Liver (tissue), 9 donors: Measurements from ENCODE around the gene ERC2. TPM values are rescaled to one million over a fixed set of nuclear protein-coding genes. Genes with fewer than 3 reads are reported as not detected.
A peak's percentile ranks its signal among the peaks of the same experiment; 100 is the strongest.

Experiments used
- DNase-seq: peaks from one replicate; pipeline ENCODE4 v3.0.0-alpha.2; 2017; ENCODE audit warnings: low spot score
- H3K27ac ChIP-seq, 2 donors: one replicate each; pipeline ENCODE4 v1.7.0; 2013; ENCODE audit warnings: inconsistent platforms in 2 of 2, low read length in 2 of 2, control low read depth in 1 of 2, low read depth in 1 of 2, mild to moderate bottlenecking in 1 of 2
- H3K27me3 ChIP-seq, 4 donors: one replicate each; pipeline versions ENCODE4 v1.6.1 to v1.7.0; 2013; ENCODE audit warnings: low read length in 3 of 4, inconsistent platforms in 1 of 4, mild to moderate bottlenecking in 1 of 4, moderate library complexity in 1 of 4; ENCODE audit not compliant: control insufficient read depth in 4 of 4, insufficient read depth in 4 of 4
- H3K36me3 ChIP-seq, 4 donors: one replicate each; pipeline versions ENCODE4 v1.6.1 to v1.7.0; 2013; ENCODE audit warnings: low read length in 3 of 4, mild to moderate bottlenecking in 3 of 4, low read depth in 1 of 4, moderate library complexity in 1 of 4; ENCODE audit not compliant: control insufficient read depth in 4 of 4, insufficient read depth in 3 of 4
- H3K4me1 ChIP-seq, 4 donors: one replicate each; pipeline versions ENCODE4 v1.6.1 to v1.7.0; 2013; ENCODE audit warnings: low read length in 3 of 4, mild to moderate bottlenecking in 3 of 4, moderate library complexity in 1 of 4; ENCODE audit not compliant: control insufficient read depth in 4 of 4, insufficient read depth in 4 of 4
- H3K4me3 ChIP-seq, 3 donors: one replicate each; pipeline versions ENCODE4 v1.6.1 to v1.7.0; 2013; ENCODE audit warnings: low read length in 3 of 3, control low read depth in 1 of 3, low read depth in 1 of 3, mild to moderate bottlenecking in 1 of 3
- H3K9ac ChIP-seq, 2 donors: one replicate each; pipeline ENCODE4 v1.7.0; 2013; ENCODE audit warnings: low read length in 2 of 2, mild to moderate bottlenecking in 2 of 2, moderate library complexity in 2 of 2, control low read depth in 1 of 2, low read depth in 1 of 2
- H3K9me3 ChIP-seq, 4 donors: one replicate each; pipeline versions ENCODE4 v1.6.1 to v1.7.0; 2013; ENCODE audit warnings: low read length in 3 of 4; ENCODE audit not compliant: control insufficient read depth in 4 of 4
- EGR1 ChIP-seq, 2 donors: IDR thresholded peaks; 2 replicates each; pipeline ENCODE4 v1.6.1; 2016 to 2018; ENCODE audit warnings: antibody characterized with exemption in 2 of 2, low read depth in 2 of 2
- FOXA1 ChIP-seq: IDR thresholded peaks from 2 replicates; pipeline ENCODE4 v1.6.1; 2016; ENCODE audit warnings: antibody characterized with exemption
- FOXA2 ChIP-seq: IDR thresholded peaks from 2 replicates; pipeline ENCODE4 v1.6.1; 2016; ENCODE audit warnings: antibody characterized with exemption
- GABPA ChIP-seq, 2 donors: IDR thresholded peaks in 1 of 2; conservative IDR thresholded peaks in 1 of 2; 2 replicates each; pipeline ENCODE4 v1.6.1; 2016; ENCODE audit warnings: antibody characterized with exemption in 2 of 2, mild to moderate bottlenecking in 1 of 2, moderate library complexity in 1 of 2
- HNF4A ChIP-seq, 2 donors: conservative IDR thresholded peaks; 2 replicates each; pipeline ENCODE4 v1.6.1; 2016; ENCODE audit warnings: antibody characterized with exemption in 2 of 2, mild to moderate bottlenecking in 2 of 2
- HNF4G ChIP-seq: IDR thresholded peaks from 2 replicates; pipeline ENCODE4 v1.6.1; 2016; ENCODE audit warnings: antibody characterized with exemption
- JUND ChIP-seq, 2 donors: IDR thresholded peaks; 2 replicates each; pipeline ENCODE4 v1.6.1; 2016; ENCODE audit warnings: antibody characterized with exemption in 2 of 2
- NR2F2 ChIP-seq: IDR thresholded peaks from 2 replicates; pipeline ENCODE4 v1.6.1; 2016; ENCODE audit warnings: antibody characterized with exemption
- RAD21 ChIP-seq, 2 donors: IDR thresholded peaks; 2 replicates each; pipeline ENCODE4 v1.6.1; 2016; ENCODE audit warnings: antibody characterized with exemption in 2 of 2, mild to moderate bottlenecking in 2 of 2
- RXRA ChIP-seq, 2 donors: IDR thresholded peaks; 2 replicates each; pipeline ENCODE4 v1.6.1; 2017 to 2018; ENCODE audit warnings: antibody characterized with exemption in 2 of 2, mild to moderate bottlenecking in 1 of 2
- SP1 ChIP-seq: IDR thresholded peaks from 2 replicates; pipeline ENCODE4 v1.6.1; 2018; ENCODE audit warnings: antibody characterized with exemption, mild to moderate bottlenecking
- TAF1 ChIP-seq: conservative IDR thresholded peaks from 2 replicates; pipeline ENCODE4 v1.6.1; 2016; ENCODE audit warnings: antibody characterized with exemption, mild to moderate bottlenecking
- WGBS: extraction: QIAGEN DNeasy Blood & Tissue Kit; methylation state at CpG from one replicate; pipeline ENCODE4 v1.1.7; 2013; 5-methylcytosine and 5-hydroxymethylcytosine counted together
- polyA plus RNA-seq, 2 donors: library from polyadenylated mRNA; stranded (reverse) in 1 of 2; unstranded in 1 of 2; fragments of 200-250 nt in 1 of 2; fragments of >200 nt in 1 of 2; fragmentation: Nextera tagmentation in 1 of 2; extraction: Ambion mirVana in 1 of 2; gene quantifications; one replicate each; pipeline versions ENCODE4 v1.2.1 to v1.2.3, GENCODE V29; 2013 to 2015
- total RNA-seq, 2 donors: library from RNA; depleted of rRNA; stranded (reverse); fragments of >200 nt; gene quantifications; one replicate each; pipeline ENCODE4 v1.2.3, GENCODE V29; 2014
- TF ChIP-seq, protein P1 (sequence below): IDR thresholded peaks from 2 replicates; pipeline ENCODE4 v1.6.1; 2016; ENCODE audit warnings: antibody characterized with exemption
- TF ChIP-seq, protein P2 (sequence below): fragments of 150-350 bp; IDR thresholded peaks from 2 replicates; pipeline ENCODE4 v1.5.1; 2017; ENCODE audit warnings: improper control_type of control experiment, low read depth, low read length; ENCODE audit not compliant: missing input control
- TF ChIP-seq, protein P3 (sequence below): IDR thresholded peaks from 2 replicates; pipeline ENCODE4 v1.6.1; 2016; ENCODE audit warnings: antibody characterized with exemption, mild to moderate bottlenecking
- TF ChIP-seq, protein P4 (sequence below): IDR thresholded peaks from 2 replicates; pipeline ENCODE4 v1.6.1; 2016; ENCODE audit warnings: antibody characterized with exemption
- TF ChIP-seq, protein P5 (sequence below): IDR thresholded peaks from 2 replicates; pipeline ENCODE4 v1.6.1; 2016; ENCODE audit warnings: antibody characterized with exemption
- donor health status: healthy.
- donor health status: healthy.
- donor health status: healthy.
- donor health status: healthy.
- donor health status: healthy.

ERC2 gene
- total and polyA plus RNA-seq, 4 donors: 0.14 to 0.25 TPM; not detected in 2

DNA sequence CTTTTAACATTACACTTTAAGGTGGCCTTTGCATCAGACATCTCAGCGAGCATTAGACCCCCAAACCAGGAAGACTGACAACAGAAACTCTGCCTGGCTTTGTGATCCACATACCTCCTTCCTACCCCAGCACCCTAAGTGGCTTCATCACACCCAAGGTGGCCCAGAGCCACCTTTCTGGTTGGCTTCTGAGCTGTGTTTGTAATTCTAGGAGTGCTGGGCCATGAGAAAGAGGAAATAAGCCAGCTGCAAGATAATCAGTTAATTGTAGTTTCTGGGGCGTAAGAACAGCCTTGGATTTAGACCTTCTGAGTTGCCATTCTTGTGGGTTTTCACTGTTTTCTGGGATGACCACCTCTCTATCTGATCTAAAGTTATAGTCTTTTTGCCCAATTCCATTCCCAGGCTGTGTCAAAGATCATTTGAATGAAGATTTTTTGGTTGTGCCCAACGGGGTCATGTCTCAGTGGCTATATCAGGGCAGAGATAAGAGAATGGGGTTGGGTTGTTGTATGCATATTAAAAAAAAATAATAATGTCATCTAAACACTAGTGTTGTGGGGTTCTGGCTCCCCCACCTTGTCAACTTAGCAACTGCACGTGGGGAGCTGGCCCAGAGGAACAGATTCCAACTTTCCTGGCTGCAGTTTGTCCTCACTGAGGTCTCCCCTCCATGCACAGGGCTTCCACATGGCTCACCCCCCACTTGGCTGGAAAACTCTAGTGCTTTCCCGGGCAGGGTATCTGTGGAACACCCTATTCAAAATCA lies 746.4 kb downstream of the ERC2 start:
- H3K9ac ChIP-seq: no peak overlapping the region
- H3K27me3 ChIP-seq: peaks cover 0 to 2% (median 0%) of the 10 kb centered on the region in 4 donors
- no peak for TF ChIP-seq JUND (IDR thresholded peaks at IDR 0.05)
- no peak for TF ChIP-seq RXRA (IDR thresholded peaks at IDR 0.05)
- TF ChIP-seq, protein P1, sequence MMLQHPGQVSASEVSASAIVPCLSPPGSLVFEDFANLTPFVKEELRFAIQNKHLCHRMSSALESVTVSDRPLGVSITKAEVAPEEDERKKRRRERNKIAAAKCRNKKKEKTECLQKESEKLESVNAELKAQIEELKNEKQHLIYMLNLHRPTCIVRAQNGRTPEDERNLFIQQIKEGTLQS: no peak
- TF ChIP-seq HNF4G: no peak
- peak; percentile 78 to 85 for TF ChIP-seq RAD21 (IDR thresholded peaks at IDR 0.05)
- TF ChIP-seq, protein P2, sequence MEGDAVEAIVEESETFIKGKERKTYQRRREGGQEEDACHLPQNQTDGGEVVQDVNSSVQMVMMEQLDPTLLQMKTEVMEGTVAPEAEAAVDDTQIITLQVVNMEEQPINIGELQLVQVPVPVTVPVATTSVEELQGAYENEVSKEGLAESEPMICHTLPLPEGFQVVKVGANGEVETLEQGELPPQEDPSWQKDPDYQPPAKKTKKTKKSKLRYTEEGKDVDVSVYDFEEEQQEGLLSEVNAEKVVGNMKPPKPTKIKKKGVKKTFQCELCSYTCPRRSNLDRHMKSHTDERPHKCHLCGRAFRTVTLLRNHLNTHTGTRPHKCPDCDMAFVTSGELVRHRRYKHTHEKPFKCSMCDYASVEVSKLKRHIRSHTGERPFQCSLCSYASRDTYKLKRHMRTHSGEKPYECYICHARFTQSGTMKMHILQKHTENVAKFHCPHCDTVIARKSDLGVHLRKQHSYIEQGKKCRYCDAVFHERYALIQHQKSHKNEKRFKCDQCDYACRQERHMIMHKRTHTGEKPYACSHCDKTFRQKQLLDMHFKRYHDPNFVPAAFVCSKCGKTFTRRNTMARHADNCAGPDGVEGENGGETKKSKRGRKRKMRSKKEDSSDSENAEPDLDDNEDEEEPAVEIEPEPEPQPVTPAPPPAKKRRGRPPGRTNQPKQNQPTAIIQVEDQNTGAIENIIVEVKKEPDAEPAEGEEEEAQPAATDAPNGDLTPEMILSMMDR: peak; percentile 63
- no peak for TF ChIP-seq SP1
- no peak for TF ChIP-seq HNF4A (conservative IDR thresholded peaks at IDR 0.05)
- no peak for TF ChIP-seq FOXA2
- no peak for TF ChIP-seq TAF1
- TF ChIP-seq, protein P3, sequence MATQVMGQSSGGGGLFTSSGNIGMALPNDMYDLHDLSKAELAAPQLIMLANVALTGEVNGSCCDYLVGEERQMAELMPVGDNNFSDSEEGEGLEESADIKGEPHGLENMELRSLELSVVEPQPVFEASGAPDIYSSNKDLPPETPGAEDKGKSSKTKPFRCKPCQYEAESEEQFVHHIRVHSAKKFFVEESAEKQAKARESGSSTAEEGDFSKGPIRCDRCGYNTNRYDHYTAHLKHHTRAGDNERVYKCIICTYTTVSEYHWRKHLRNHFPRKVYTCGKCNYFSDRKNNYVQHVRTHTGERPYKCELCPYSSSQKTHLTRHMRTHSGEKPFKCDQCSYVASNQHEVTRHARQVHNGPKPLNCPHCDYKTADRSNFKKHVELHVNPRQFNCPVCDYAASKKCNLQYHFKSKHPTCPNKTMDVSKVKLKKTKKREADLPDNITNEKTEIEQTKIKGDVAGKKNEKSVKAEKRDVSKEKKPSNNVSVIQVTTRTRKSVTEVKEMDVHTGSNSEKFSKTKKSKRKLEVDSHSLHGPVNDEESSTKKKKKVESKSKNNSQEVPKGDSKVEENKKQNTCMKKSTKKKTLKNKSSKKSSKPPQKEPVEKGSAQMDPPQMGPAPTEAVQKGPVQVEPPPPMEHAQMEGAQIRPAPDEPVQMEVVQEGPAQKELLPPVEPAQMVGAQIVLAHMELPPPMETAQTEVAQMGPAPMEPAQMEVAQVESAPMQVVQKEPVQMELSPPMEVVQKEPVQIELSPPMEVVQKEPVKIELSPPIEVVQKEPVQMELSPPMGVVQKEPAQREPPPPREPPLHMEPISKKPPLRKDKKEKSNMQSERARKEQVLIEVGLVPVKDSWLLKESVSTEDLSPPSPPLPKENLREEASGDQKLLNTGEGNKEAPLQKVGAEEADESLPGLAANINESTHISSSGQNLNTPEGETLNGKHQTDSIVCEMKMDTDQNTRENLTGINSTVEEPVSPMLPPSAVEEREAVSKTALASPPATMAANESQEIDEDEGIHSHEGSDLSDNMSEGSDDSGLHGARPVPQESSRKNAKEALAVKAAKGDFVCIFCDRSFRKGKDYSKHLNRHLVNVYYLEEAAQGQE: no peak
- TF ChIP-seq FOXA1: no peak
- no peak overlapping the region for H3K4me3 ChIP-seq
- no peak for DNase-seq
- no peak overlapping the region for H3K27ac ChIP-seq
- H3K36me3 ChIP-seq: no peaks in the 10 kb centered on the region
- no peaks in the 10 kb centered on the region for H3K9me3 ChIP-seq
- 44% methylated on average over 5 of the region's 5 CpGs for WGBS
- no peaks in the 10 kb centered on the region for H3K4me1 ChIP-seq

DNA sequence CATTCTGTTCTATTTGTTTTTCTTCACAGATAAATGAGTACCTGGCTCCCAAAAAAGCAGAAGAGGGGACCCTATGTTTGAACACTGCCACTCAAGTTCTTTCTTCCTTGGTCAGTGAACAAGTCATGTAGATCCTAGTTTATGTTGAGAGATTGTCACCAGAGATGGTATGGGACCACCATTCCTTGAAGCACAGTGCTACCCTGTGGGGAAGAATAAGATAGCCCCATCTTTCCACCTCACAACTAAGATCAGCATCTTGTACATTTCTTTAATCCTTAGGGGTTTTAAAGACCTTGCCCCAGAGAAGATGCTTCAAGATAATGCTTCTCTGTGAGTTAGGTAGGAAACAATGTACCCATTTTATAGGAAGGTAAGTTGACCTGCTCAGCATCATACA lies 747.7 kb downstream of the ERC2 start:
- no peak for DNase-seq
- Histone ChIP-seq H3K27ac (no peak overlapping the region), H3K9me3 (no peaks in the 10 kb centered on the region), H3K4me3 (no peak overlapping the region), H3K9ac (no peak overlapping the region), H3K27me3 (peaks cover 0 to 2% (median 0%) of the 10 kb centered on the region in 4 donors), H3K36me3 (no peaks in the 10 kb centered on the region), H3K4me1 (no peaks in the 10 kb centered on the region)
- no peak for TF ChIP-seq TAF1
- peak; percentile 59 for TF ChIP-seq RAD21 (IDR thresholded peaks at IDR 0.05)

DNA sequence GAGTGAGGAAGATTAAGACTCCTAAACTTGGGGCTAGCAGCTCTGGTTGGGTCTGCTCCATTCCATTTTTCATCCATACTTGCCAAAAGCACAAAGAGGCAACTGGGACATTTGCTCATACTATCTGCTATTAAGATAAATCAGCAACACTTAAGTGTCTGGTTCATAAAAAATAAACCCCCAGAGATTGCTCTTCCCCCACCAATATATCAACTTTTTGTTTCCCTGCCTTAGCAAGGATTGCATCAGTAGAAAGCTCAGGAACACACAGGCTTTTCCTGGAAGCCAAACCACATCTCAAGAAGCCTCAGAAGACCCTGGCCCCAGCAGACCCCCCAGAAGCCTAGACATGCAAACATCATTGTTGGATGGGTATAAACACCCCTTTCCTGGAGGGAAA lies 748.8 kb downstream of the ERC2 start:
- DNase-seq: no peak
- Histone ChIP-seq H3K27me3 (peaks cover 0 to 2% (median 0%) of the 10 kb centered on the region in 4 donors), H3K4me1 (no peaks in the 10 kb centered on the region), H3K9me3 (no peaks in the 10 kb centered on the region), H3K27ac (no peak overlapping the region), H3K9ac (no peak overlapping the region), H3K36me3 (no peaks in the 10 kb centered on the region), H3K4me3 (no peak overlapping the region)
- TF ChIP-seq, protein P4, sequence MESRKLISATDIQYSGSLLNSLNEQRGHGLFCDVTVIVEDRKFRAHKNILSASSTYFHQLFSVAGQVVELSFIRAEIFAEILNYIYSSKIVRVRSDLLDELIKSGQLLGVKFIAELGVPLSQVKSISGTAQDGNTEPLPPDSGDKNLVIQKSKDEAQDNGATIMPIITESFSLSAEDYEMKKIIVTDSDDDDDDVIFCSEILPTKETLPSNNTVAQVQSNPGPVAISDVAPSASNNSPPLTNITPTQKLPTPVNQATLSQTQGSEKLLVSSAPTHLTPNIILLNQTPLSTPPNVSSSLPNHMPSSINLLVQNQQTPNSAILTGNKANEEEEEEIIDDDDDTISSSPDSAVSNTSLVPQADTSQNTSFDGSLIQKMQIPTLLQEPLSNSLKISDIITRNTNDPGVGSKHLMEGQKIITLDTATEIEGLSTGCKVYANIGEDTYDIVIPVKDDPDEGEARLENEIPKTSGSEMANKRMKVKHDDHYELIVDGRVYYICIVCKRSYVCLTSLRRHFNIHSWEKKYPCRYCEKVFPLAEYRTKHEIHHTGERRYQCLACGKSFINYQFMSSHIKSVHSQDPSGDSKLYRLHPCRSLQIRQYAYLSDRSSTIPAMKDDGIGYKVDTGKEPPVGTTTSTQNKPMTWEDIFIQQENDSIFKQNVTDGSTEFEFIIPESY: no peak
- TF ChIP-seq EGR1 (IDR thresholded peaks at IDR 0.05; ENCODE audit: low read depth in 2 of 2) (no peak), GABPA (IDR thresholded peaks at IDR 0.05 in 1 of 2, conservative IDR thresholded peaks at IDR 0.05 in 1 of 2) (no peak), NR2F2 (no peak), RAD21 (IDR thresholded peaks at IDR 0.05) (no peak), JUND (IDR thresholded peaks at IDR 0.05) (no peak), HNF4A (conservative IDR thresholded peaks at IDR 0.05) (no peak)
- TF ChIP-seq, protein P1: no peak
- TF ChIP-seq, protein P2: no peak
- TF ChIP-seq, protein P5, sequence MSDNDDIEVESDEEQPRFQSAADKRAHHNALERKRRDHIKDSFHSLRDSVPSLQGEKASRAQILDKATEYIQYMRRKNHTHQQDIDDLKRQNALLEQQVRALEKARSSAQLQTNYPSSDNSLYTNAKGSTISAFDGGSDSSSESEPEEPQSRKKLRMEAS: no peak
